Kidney (tissue), 22 donors: ENCODE data around the gene SAMMSON. TPM values are rescaled to one million over a fixed set of nuclear protein-coding genes. Genes with fewer than 3 reads are reported as not detected.

Experiments used
- DNase-seq, 5 donors: peaks; one replicate each; pipeline ENCODE4 v3.0.0-alpha.2; 2013 to 2020
- FAIRE-seq: peaks from 2 replicates; lab custom pipeline; 2012; peaks lifted over from hg19 to GRCh38; lab: Jason Lieb, UNC
- H3K27ac ChIP-seq, 2 donors: one replicate each; pipeline ENCODE4 v1.7.0; 2013; ENCODE audit warnings: low read depth in 2 of 2, low read length in 2 of 2, inconsistent platforms in 1 of 2
- H3K27me3 ChIP-seq: one replicate; pipeline ENCODE4 v1.7.1; 2013; ENCODE audit warnings: low read length, inconsistent platforms; ENCODE audit not compliant: control insufficient read depth, insufficient read depth
- H3K36me3 ChIP-seq, 3 donors: one replicate each; pipeline versions ENCODE4 v1.7.0 to v1.7.1; 2013; ENCODE audit warnings: low read length in 3 of 3, control low read depth in 1 of 3, inconsistent platforms in 1 of 3; ENCODE audit not compliant: insufficient read depth in 3 of 3, control insufficient read depth in 2 of 3
- H3K4me1 ChIP-seq, 3 donors: one replicate each; pipeline versions ENCODE4 v1.7.0 to v1.7.1; 2013; ENCODE audit warnings: low read length in 3 of 3, inconsistent platforms in 1 of 3, low read depth in 1 of 3; ENCODE audit not compliant: control insufficient read depth in 2 of 3, insufficient read depth in 2 of 3
- H3K4me3 ChIP-seq, 3 donors: one replicate each; pipeline versions ENCODE4 v1.7.0 to v1.8.1; 2013; ENCODE audit warnings: low read length in 3 of 3, control low read depth in 1 of 3, inconsistent platforms in 1 of 3
- H3K9ac ChIP-seq, 3 donors: one replicate each; pipeline versions ENCODE4 v1.7.0 to v1.7.1; 2013; ENCODE audit warnings: low read length in 3 of 3, control low read depth in 1 of 3, inconsistent platforms in 1 of 3
- H3K9me3 ChIP-seq, 3 donors: one replicate each; pipeline versions ENCODE4 v1.7.0 to v1.7.1; 2013; ENCODE audit warnings: low read length in 3 of 3, control low read depth in 1 of 3, inconsistent platforms in 1 of 3; ENCODE audit not compliant: control insufficient read depth in 2 of 3, insufficient read depth in 1 of 3
- CTCF ChIP-seq: IDR thresholded peaks from 3 replicates; pipeline ENCODE4 v1.5.1; 2012; ENCODE audit warnings: mild to moderate bottlenecking, moderate library complexity, borderline replicate concordance; ENCODE audit not compliant: insufficient read depth; ENCODE audit errors: extremely low read depth
- intact Hi-C: fragments of 100-400 bp; cut with DNase I; formaldehyde crosslinking; loops from one replicate; pipeline ENCODE4 v1.11.1; 2022
- long read RNA-seq, 10 donors: library from polyadenylated mRNA in 1 of 10; unstranded in 1 of 10; transcript quantifications; one replicate each; pipeline ENCODE4 v2.0.0 and lab custom pipeline, GENCODE V29; 2021 to 2026
- polyA plus RNA-seq: library from polyadenylated mRNA; stranded (reverse); fragments of 350-450 nt; fragmentation: Illumina TruSeq; extraction: RNeasy Lipid Tissue Mini Kit (QIAGEN cat#74804); gene quantifications from one replicate; pipeline ENCODE4 v1.2.3, GENCODE V29; 2014; ENCODE audit warnings: low read depth, low replicate concordance; ENCODE audit not compliant: insufficient read depth
- total RNA-seq: library from RNA; stranded (reverse); fragmentation: NEBNext Ultra II Directional; extraction: Animal tissue kit (Norgen Biotek cat#: 25700); gene quantifications from one replicate; pipeline ENCODE4 v1.2.1, GENCODE V29; 2021
- donor health status: control.
- donor health status: control.
- donor health status: control.
- donor health status: control.
- donor health status: control.
- donor health status: DM: yes; HTN: yes; CAD: no.
- donor health status: Normal renal cell carcinoma (clear cell type).

SAMMSON gene
- total RNA-seq: 0.98 TPM
- polyA plus RNA-seq: not detected
- long read RNA-seq, donor 1: 0 reads
- long read RNA-seq, donor 2: 0 reads
- long read RNA-seq, donor 3: 0 reads
- long read RNA-seq, donor 4: 0 reads
- long read RNA-seq, donor 5: 0 reads
- long read RNA-seq, donor 6: 0 reads
- long read RNA-seq, donor 7: 0 reads
- long read RNA-seq, donor 8: 0 reads
- long read RNA-seq, donor 9: 0 reads
- long read RNA-seq, donor 10: 0 reads

- FAIRE-seq: no peak
- peak within 1 kb of the TSS in 1 of 2 donors; percentile 38 for H3K27ac ChIP-seq
- no peak within 1 kb of the TSS for H3K9ac ChIP-seq
- DNase-seq: no peak
- TF ChIP-seq CTCF: no peak
- no peaks in the 10 kb centered on the region for H3K36me3 ChIP-seq
- no peaks in the 10 kb centered on the region for H3K4me1 ChIP-seq
- intact Hi-C loops: no loop called here
- no peak within 1 kb of the TSS for H3K4me3 ChIP-seq
- no peaks in the 10 kb centered on the region for H3K9me3 ChIP-seq
- H3K27me3 ChIP-seq: no peaks in the 10 kb centered on the region
Measured at GRCh38 chr3:69999140-70000027, at the start of gene SAMMSON. Gene SAMMSON (plus strand): TSS chr3:69999733.

GRCh38 chr3:69951616-69952015, 47.9 kb upstream of the SAMMSON start:
- Histone ChIP-seq H3K27ac (no peak overlapping the region), H3K36me3 (peaks cover 0 to 14% (median 9%) of the 10 kb centered on the region in 3 donors), H3K9ac (no peak overlapping the region), H3K4me3 (no peak overlapping the region), H3K4me1 (no peaks in the 10 kb centered on the region), H3K27me3 (no peaks in the 10 kb centered on the region), H3K9me3 (no peaks in the 10 kb centered on the region)
- no peak for DNase-seq
- TF ChIP-seq CTCF: no peak
- intact Hi-C loops: no loop called here
- FAIRE-seq: no peak

- H3K27ac ChIP-seq: no peak overlapping the region
- H3K36me3 ChIP-seq: peaks cover 0 to 32% (median 14%) of the 10 kb centered on the region in 3 donors
- no peak for FAIRE-seq
- no peaks in the 10 kb centered on the region for H3K27me3 ChIP-seq
- TF ChIP-seq CTCF: no peak
- no peak overlapping the region for H3K4me3 ChIP-seq
- intact Hi-C loops: no loop called here
- H3K9ac ChIP-seq: no peak overlapping the region
- H3K9me3 ChIP-seq: no peaks in the 10 kb centered on the region
- no peak for DNase-seq
- no peaks in the 10 kb centered on the region for H3K4me1 ChIP-seq
Measured at GRCh38 chr3:69959581-69959980, 40.0 kb upstream of the SAMMSON start.
